K562 (cell line): Measurements from ENCODE around the gene ABHD16A. TPM values are rescaled to one million over a fixed set of nuclear protein-coding genes. Genes with fewer than 3 reads are reported as not detected.

Source experiments
- CEBPG ChIP-seq, 3 experiments: fragments of 200-800 bp in 1 of 3; sonication (Bioruptor generic) in 1 of 3; sonication (generic) in 1 of 3; formaldehyde crosslinking in 1 of 3; IDR thresholded peaks in 2 of 3; conservative IDR thresholded peaks in 1 of 3; 2 replicates each; pipeline versions ENCODE4 v1.6.1 to v1.8.0; 2016 to 2022; ENCODE audit warnings: missing compliant biosample characterization in 2 of 3, missing genetic modification characterization in 2 of 3, mild to moderate bottlenecking in 1 of 3, missing genetic modification reagents in 1 of 3
- HBP1 ChIP-seq: fragments of 450-650 bp; formaldehyde crosslinking; IDR thresholded peaks from 2 replicates; pipeline ENCODE4 v1.4.0; 2022; ENCODE audit warnings: missing genetic modification characterization
- HMG20A ChIP-seq: fragments of 450-650 bp; formaldehyde crosslinking; conservative IDR thresholded peaks from 2 replicates; pipeline ENCODE4 v1.4.0; 2020; ENCODE audit warnings: mild to moderate bottlenecking, mixed read lengths
- KLF6 ChIP-seq: fragments of 250-450 bp; sonication (Bioruptor Pico); IDR thresholded peaks from 2 replicates; pipeline ENCODE4 v1.4.0; 2020; ENCODE audit warnings: mild to moderate bottlenecking, moderate library complexity, borderline replicate concordance
- MBD1 ChIP-seq: fragments of 250-450 bp; sonication (Bioruptor Pico); IDR thresholded peaks from 2 replicates; pipeline ENCODE4 v1.8.0; 2022; ENCODE audit warnings: inconsistent platforms
- MYC ChIP-seq, 2 experiments: fragments of 250-450 bp in 1 of 2; sonication (Bioruptor Pico) in 1 of 2; IDR thresholded peaks; 2 replicates each; pipeline versions ENCODE4 v1.5.1 to v1.6.1; 2012 to 2021; ENCODE audit warnings: low read depth in 2 of 2, borderline replicate concordance in 1 of 2, improper control_type of control experiment in 1 of 2, low read length in 1 of 2, mild to moderate bottlenecking in 1 of 2, moderate library complexity in 1 of 2
- RB1 ChIP-seq: fragments of 450-650 bp; IDR thresholded peaks from 2 replicates; pipeline ENCODE4 v1.6.1; 2017; ENCODE audit warnings: low read depth, mild to moderate bottlenecking
- TAF15 ChIP-seq: fragments of 200-400 bp; formaldehyde crosslinking; IDR thresholded peaks from 2 replicates; pipeline ENCODE4 v1.6.1; 2017; ENCODE audit warnings: mild to moderate bottlenecking, low read depth, low read length, moderate library complexity
- TCFL5 ChIP-seq: fragments of 250-450 bp; sonication (Bioruptor Pico); conservative IDR thresholded peaks from 2 replicates; pipeline ENCODE4 v1.6.1; 2021; ENCODE audit warnings: mild to moderate bottlenecking, moderate library complexity, matching md5 sums
- ZBTB49 ChIP-seq: sonication (generic); formaldehyde crosslinking; IDR thresholded peaks from 2 replicates; pipeline ENCODE4 v1.8.0; 2022; ENCODE audit warnings: missing genetic modification reagents, mild to moderate bottlenecking, borderline replicate concordance
- polyA plus RNA-seq, 8 experiments: library from polyadenylated mRNA; depleted of rRNA in 4 of 8; stranded (reverse) in 5 of 8; unstranded in 3 of 8; fragments of >200 nt; fragmentation: Nextera tagmentation in 2 of 8; fragmentation: Illumina TruSeq in 1 of 8; extraction: Ambion mirVana in 2 of 8; extraction: Trizol in 1 of 8; gene quantifications; 2 replicates each; pipeline versions ENCODE4 v1.2.1 to v1.2.3, GENCODE V29; 2011 to 2014; ENCODE audit warnings: inconsistent platforms in 1 of 8, missing spikeins in 1 of 8
- total RNA-seq, 7 experiments: library from RNA; depleted of rRNA in 6 of 7; stranded (reverse); fragments of >200 nt in 6 of 7; fragmentation: Illumina TruSeq in 2 of 7; extraction: Trizol in 2 of 7; gene quantifications; 2 replicates each; pipeline versions ENCODE4 v1.2.1 to v1.2.3, GENCODE V29; 2011 to 2021; ENCODE audit warnings: low replicate concordance in 1 of 7

The ABHD16A gene
- total and polyA plus RNA-seq, 9 of the 15 experiments (the other 6 are each of a cell fraction or from before 2014, with no cell fraction given): 25.8 to 120 (median 81.6) TPM

- TF ChIP-seq ZBTB49 (CRISPR knock-in tag): no peak
- TF ChIP-seq HMG20A (CRISPR knock-in tag): 0 out of 2 replicates have a peak, but pooled peaks have one; percentile 49
- no peak for TF ChIP-seq TAF15
- TF ChIP-seq HBP1: peak; percentile 96
- no peak for TF ChIP-seq RB1
- TF ChIP-seq CEBPG (CRISPR knock-in tag; IDR thresholded peaks at IDR 0.05): peak; percentile 50
- TF ChIP-seq CEBPG (tag; conservative IDR thresholded peaks at IDR 0.05 in 1 of 2, IDR thresholded peaks at IDR 0.05 in 1 of 2): peak in 1 of 2 experiments; percentile 55; a peak in 2 of 4 replicates
- peak; percentile 69; the same call in 1 of the 2 replicates for TF ChIP-seq MYC (IDR thresholded peaks at IDR 0.05; ENCODE audit: low read depth, low read length)
- TF ChIP-seq MYC (CRISPR knock-in tag; IDR thresholded peaks at IDR 0.05; ENCODE audit: borderline replicate concordance, low read depth): peak; percentile 60
- TF ChIP-seq KLF6 (CRISPR knock-in tag): peak; percentile 5; the same call in 1 of the 2 replicates
- TF ChIP-seq MBD1 (CRISPR knock-in tag): no peak
- 0 out of 2 replicates have a peak, but pooled peaks have one; percentile 41 for TF ChIP-seq TCFL5
These were observed 35.2 kb upstream of the ABHD16A start (continued) for GRCh38 chr6:31737991-31738979.
